Pancreas (tissue), 10 donors: ENCODE results near the gene SRSF6. TPM values are rescaled to one million over a fixed set of nuclear protein-coding genes. Genes with fewer than 3 reads are reported as not detected.

Source experiments
- ATAC-seq, 4 donors: fragments of 200-7000 bp; cut with Tn5 transposase; one replicate each; pipeline versions ENCODE4 v1.8.0 to v1.9.1; 2020; ENCODE audit warnings: mild to moderate bottlenecking in 4 of 4, moderate library complexity in 4 of 4
- DNase-seq, 6 donors: peaks; one replicate each; pipeline ENCODE4 v3.0.0-alpha.2; 2020
- FAIRE-seq: peaks from 2 replicates; lab custom pipeline; 2012; peaks lifted over from hg19 to GRCh38; lab: Jason Lieb, UNC
- H3K27ac ChIP-seq, 4 donors: fragments of 200-600 bp; sonication (generic); 1 replicate in 3 of 4; 2 replicates in 1 of 4; pipeline versions ENCODE4 v1.5.0 to v1.8.0; 2020
- H3K27me3 ChIP-seq, 4 donors: fragments of 200-600 bp; one replicate each; pipeline ENCODE4 v1.8.0; 2021
- H3K36me3 ChIP-seq, 3 donors: fragments of 200-600 bp; sonication (generic) in 1 of 3; one replicate each; pipeline versions ENCODE4 v1.5.0 to v1.8.0; 2020 to 2021
- H3K4me1 ChIP-seq, 3 donors: fragments of 200-600 bp; one replicate each; pipeline ENCODE4 v1.8.0; 2021
- H3K4me3 ChIP-seq, 4 donors: fragments of 200-600 bp; sonication (generic) in 2 of 4; one replicate each; pipeline versions ENCODE4 v1.5.0 to v1.8.0; 2020 to 2021
- H3K9me3 ChIP-seq, 4 donors: fragments of 200-600 bp; one replicate each; pipeline ENCODE4 v1.8.0; 2021
- CTCF ChIP-seq, 4 donors: fragments of 200-600 bp; sonication (generic) in 3 of 4; IDR thresholded peaks; one replicate each; pipeline versions ENCODE4 v1.5.0 to v1.8.0; 2021; ENCODE audit warnings: antibody characterized with exemption in 4 of 4
- WGBS, 2 donors: extraction: QIAGEN DNeasy Blood & Tissue Kit; methylation state at CpG; one replicate each; pipeline ENCODE4 v1.1.7; 2013; 5-methylcytosine and 5-hydroxymethylcytosine counted together
- intact Hi-C, 3 donors: fragments of 100-400 bp; cut with DNase I; formaldehyde crosslinking; loops; one replicate each; pipeline versions ENCODE4 v1.11.1 to v1.14.2; 2022
- polyA plus RNA-seq, 2 donors: library from polyadenylated mRNA; stranded (reverse); fragments of 200-250 nt; gene quantifications; one replicate each; pipeline ENCODE4 v1.2.3, GENCODE V29; 2013
- total RNA-seq, 6 donors: library from RNA; stranded (reverse); fragmentation: NEBNext Ultra II Directional in 4 of 6; extraction: Animal tissue kit (Norgen Biotek cat#: 25700) in 4 of 6; gene quantifications; one replicate each; pipeline versions ENCODE4 v1.2.1 to v1.2.4, GENCODE V29; 2021 to 2023
- donor health status: healthy with polysubstance abuse.
- donor health status: DM: no; HTN: no; CAD: no; lungs with moderate emphysema.
- donor health status: DM: no; HTN: no; CAD: no.
- donor health status: control.
- donor health status: control.
- donor health status: Bipolar disorder and iron deficiency.
- donor health status: DM: yes; HTN: yes; CAD: no.
- donor health status: DM: no; HTN: no; CAD: no.
- donor health status: DM: no; HTN: no; CAD: no.
- donor health status: DM: yes; HTN: yes; CAD: no.

The SRSF6 gene
- total and polyA plus RNA-seq, 8 donors, result 53.9 to 113 (median 80.7) TPM

GRCh38 chr20:43513372-43513930 lies 55.8 kb downstream of the SRSF6 start:
- Histone ChIP-seq H3K9me3 (no peaks in the 10 kb centered on the region), H3K4me1 (no peaks in the 10 kb centered on the region), H3K27ac (peak overlapping the region in 2 of 4 donors; percentile 30 to 33), H3K36me3 (no peaks in the 10 kb centered on the region), H3K27me3 (no peaks in the 10 kb centered on the region), H3K4me3 (peak overlapping the region in 3 of 4 donors; percentile 7 to 42 (median 41))
- intact Hi-C loops, result no loop called here
- TF ChIP-seq CTCF (IDR thresholded peaks at IDR 0.05), result no peak
- 56 to 59% methylated on average over 10 of the region's 10 CpGs for WGBS, 2 donors
- FAIRE-seq (no peak), ATAC-seq (peak; percentile 1 to 12 (median 2)), DNase-seq (peak in 1 of 6 donors; percentile 29)

Other genes with a start within 250 kb of the SRSF6 start
- 10 to 100 TPM in 1 of 6 donors, 1 to 10 TPM in 5; 3.4 to 10.7 (median 5.0) TPM for gene L3MBTL1, start 49.8 kb downstream of the SRSF6 start, total RNA-seq
- 1 to 10 TPM; 8.4 to 8.7 TPM for gene L3MBTL1, start 49.8 kb downstream of the SRSF6 start, polyA plus RNA-seq
- gene SGK2, start 101.1 kb downstream of the SRSF6 start, total RNA-seq, result 10 to 100 TPM; 10.8 to 20.0 (median 14.7) TPM
- gene SGK2, start 101.1 kb downstream of the SRSF6 start, polyA plus RNA-seq, result 10 to 100 TPM; 12.6 to 21.6 TPM
- 10 to 100 TPM in 5 of 6 donors, 1 to 10 TPM in 1; 7.8 to 14.8 (median 12.7) TPM for gene IFT52, start 133.0 kb downstream of the SRSF6 start, total RNA-seq
- gene IFT52, start 133.0 kb downstream of the SRSF6 start, polyA plus RNA-seq, result 10 to 100 TPM in 1 of 2 donors, 1 to 10 TPM in 1; 9.5 to 14.2 TPM
- gene MYBL2, start 209.2 kb downstream of the SRSF6 start, total RNA-seq, result 1 to 10 TPM; 4.7 to 8.0 (median 5.7) TPM
- gene MYBL2, start 209.2 kb downstream of the SRSF6 start, polyA plus RNA-seq, result 10 to 100 TPM in 1 of 2 donors, 1 to 10 TPM in 1; 4.7 to 14.5 TPM